Suppressor macrophage treated with lipopolysaccharide for 1 hour (primary cell): ENCODE data around the gene EARS2.
"Not testable (repeated sequence)": the region's sequence is repeated elsewhere in the genome, so short reads cannot be mapped to it uniquely, and the experiment has no call there.

Experiments
- DNase-seq, 3 donors: peaks; one replicate each; pipeline ENCODE4 v3.0.0-alpha.2; 2020 to 2022

EARS2 gene

GRCh38 chr16:23504453-23505179 lies 52.5 kb downstream of the EARS2 start:
- DNase-seq, result peak; percentile 92 to 97 (median 96)

DNA sequence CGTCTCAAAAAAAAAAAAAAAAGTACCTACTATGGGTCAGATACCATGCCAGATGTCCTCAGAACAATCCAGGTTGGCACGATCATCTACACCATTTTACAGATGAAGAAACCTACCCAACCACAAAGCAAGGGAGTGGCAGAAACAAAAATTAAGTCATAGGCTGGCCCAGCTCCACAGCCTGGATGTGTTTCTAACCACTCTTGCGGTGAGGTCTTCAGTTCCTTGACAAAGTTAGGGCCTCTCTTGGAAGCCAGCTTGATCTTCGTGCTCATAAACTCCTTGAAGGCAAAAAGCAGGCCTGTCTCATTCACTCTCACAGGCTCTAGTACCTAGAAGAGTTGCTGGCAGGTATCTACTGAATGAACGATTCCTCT lies 53.1 kb downstream of the EARS2 start:
- DNase-seq, result no peak

DNA sequence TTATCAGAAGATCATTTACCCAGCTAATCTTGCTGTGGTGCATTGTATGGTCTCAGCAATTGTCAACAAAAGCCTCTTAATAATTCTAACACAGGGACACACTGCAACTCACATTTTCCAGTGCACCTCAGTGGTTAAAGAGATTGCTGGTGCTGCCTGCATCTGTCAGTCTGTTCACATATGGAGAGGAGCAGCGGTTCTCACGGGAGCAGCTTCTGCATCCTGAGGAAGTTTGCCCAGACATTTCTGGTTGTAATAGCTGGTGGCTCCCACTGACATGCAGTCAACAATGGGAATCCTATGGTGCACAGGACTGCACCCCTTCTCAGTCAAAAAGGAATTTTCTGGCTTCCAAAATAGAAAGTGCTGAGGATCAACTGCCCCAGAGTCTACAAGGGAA lies 54.7 kb downstream of the EARS2 start:
- no peak for DNase-seq

GRCh38 chr16:23501291-23501690 lies 55.9 kb downstream of the EARS2 start:
- DNase-seq, result no peak

DNA sequence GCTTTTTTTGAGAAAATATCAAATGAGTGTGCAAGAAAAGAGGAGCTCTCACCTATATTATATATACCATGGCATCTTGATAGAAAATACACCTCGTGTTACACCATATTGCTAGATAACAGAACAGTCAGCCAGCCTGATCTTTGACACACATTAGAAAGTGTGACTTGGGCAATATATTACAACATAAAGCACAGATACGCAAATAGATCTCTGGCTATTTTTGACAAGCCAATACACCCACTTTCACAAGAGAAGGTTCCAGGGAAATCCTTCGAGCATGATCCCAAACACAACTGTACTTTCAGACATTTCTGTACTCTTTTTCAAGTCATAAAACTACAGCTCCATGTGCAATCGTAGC lies 56.3 kb downstream of the EARS2 start:
- peak; percentile 40 to 66 (median 65) for DNase-seq

GRCh38 chr16:23500212-23500861 lies 56.8 kb downstream of the EARS2 start:
- no peak for DNase-seq

DNA sequence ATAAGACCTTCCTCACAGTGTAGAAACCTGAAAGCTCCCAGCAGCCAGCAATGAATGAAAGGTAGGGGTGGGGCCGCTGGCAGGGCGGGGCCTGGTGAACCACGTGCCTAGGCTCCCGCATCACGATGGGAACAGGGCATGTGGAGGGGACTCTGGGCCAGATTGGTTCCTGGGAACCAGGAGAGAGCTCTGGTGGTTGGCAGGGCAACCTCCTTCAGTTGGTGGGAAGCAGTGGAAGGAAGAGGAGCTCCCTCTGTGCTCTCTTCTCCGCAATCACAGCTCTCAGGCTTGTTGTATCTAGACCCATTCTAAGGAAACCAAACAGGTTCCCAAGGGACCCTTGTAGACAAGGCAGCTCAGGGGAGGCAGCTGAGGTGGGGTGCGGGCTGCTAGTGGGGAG lies 57.3 kb downstream of the EARS2 start:
- DNase-seq, result no peak

DNA sequence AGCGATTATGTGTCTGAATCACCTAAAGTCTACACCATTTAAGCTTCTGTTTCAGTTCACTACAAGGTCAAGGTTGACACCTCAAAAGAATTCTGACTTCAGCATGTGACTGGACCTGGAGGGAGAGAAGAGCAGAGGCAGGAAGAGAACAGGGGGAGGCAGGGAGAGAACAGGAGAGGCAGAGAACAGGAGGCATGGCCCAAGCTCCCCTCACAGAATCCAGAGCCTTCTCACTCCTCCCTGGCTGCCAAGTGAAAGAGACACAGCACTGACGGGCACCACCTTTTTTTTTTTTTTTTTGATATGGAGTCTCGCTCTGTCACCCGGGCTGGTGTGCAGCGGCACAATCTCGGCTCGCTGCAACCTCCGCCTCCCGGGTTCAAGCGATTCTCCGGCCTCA lies 58.3 kb downstream of the EARS2 start:
- no peak for DNase-seq

DNA sequence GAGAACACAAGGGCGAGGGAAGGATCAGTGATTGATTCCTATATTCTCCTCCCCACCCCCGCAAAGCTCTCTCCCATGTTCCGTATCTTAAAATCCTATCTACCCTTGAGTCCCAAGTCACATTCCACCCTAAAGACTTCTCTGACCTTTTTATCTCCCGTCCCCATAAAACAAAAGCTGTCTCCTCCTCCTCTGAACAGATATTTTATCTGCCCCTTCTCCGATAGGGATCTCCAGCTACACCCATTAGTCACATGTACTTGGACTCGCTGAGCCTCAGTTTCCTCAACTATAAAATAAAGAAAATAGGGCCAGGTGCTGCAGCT lies 59.6 kb downstream of the EARS2 start:
- DNase-seq, result no peak

DNA sequence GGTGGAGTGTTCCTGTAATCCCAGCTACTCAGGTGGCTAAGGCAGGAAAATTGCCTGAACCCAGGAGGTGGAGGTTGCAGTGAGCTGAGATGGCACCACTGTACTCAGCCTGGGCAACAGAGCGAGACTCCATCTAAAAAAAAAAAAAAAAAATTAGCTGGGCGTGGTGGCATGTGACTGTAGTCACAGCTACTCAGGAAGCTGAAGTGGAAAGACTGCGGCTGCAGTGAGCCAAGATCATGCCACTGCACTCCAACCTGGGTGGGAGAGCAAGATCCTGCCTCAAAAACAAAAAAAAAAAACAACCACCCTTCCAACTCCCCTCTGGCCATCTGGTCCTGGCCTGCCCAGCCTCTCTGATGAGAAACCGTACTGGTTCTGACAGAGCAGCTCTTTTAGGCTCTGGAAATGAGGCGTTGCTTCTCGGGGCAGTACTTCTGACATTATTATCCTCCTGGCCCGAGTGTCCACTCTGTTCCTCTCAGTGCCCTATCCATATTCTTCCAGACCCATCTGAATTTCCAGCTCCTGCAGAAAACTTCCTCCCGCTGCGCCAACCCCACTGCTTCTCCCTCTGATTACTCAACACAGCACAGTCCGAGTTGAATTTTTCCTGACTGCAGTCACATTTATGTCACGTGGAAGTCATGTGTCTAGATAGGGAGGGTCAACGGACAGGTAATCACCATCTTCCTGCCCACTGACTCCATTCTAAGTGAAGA lies 60.2 kb downstream of the EARS2 start:
- peak; percentile 37 to 42 (median 41) for DNase-seq

DNA sequence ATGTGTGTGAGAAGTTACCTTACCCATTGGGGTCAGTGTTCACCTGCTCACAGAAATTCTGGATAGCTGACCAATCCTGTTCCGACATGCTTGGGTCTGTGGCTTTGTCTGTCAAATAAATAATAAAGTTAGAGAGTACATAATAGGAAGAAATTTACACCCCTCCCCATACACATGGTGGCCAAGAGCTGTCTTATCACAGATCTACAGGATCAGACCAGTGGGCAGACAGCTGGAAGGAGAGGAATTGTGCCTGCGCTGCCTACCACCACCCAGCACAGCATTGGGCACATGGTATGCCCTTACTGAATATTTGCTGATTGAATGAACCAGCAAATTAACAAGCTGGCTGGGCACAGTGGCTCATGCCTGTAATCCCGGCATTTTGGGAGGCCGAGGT lies 61.5 kb downstream of the EARS2 start:
- no peak for DNase-seq

DNA sequence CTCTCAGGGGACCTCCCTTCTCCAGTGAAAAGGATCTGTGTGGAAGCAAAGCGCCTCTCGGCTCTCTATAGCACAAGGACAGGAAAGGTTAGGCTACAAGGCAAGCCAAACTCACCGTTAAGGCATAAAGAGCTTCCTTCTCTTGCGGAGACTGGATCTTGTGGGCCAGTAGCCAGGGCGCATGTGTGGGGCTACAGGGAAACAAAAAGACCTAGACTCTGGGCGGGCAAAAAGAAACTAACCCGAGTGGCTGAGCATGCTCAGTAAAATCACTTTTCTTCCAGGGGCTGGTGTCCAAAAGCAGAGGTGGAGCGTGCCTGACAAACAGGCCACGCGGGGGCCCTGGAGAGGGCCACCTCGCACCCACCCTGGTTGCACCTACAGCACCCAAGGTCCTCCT lies 63.0 kb downstream of the EARS2 start:
- DNase-seq, result no peak

GRCh38 chr16:23491490-23492391 lies 65.4 kb downstream of the EARS2 start:
- no peak for DNase-seq

GRCh38 chr16:23486480-23486879 lies 70.7 kb downstream of the EARS2 start:
- no peak for DNase-seq

GRCh38 chr16:23485841-23486240 lies 71.3 kb downstream of the EARS2 start:
- no peak for DNase-seq

DNA sequence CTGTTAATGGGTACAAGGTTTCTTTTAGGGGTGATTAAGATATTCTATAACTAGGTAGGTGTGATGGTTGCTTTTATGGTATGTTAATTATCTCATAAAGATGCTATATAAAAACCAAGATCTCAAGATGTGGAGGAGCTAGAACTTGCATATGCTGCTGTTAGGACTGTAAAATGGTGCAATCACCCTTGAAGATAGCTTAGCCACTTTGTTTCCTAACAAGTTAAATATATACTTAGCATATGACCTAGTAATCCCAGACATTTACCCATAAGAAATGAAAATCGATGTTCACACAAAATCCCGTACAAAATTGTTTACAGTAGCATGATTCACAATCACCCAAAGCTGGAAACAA lies 71.9 kb downstream of the EARS2 start:
- DNase-seq, result no peak

GRCh38 chr16:23484510-23485256 lies 72.5 kb downstream of the EARS2 start:
- DNase-seq, result no peak

- DNase-seq, result not testable (repeated sequence)
Measured at GRCh38 chr16:23483492-23483891, 73.7 kb downstream of the EARS2 start.

DNA sequence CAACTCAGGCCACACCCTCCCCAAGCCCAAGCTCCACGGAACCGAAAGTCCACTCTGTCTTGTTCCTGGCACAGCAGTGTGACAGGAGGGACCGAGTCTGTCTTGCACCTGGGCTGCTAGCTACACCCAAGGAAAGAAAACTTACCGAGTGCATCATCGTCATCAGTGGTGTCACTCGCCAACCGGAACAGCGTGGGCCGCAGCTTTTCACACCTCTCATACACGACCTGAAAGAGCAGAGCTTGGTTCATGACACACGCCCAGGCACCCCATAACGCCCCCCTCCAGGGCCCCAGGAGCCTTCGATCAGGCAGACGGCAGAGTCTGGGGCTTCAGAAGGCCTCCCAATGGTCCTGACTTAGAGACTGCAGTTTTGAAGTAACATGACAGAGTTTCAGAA lies 74.4 kb downstream of the EARS2 start:
- DNase-seq, result no peak

GRCh38 chr16:23480257-23480656 lies 76.9 kb downstream of the EARS2 start:
- DNase-seq, result no peak

- DNase-seq, result no peak
Measured at GRCh38 chr16:23479138-23479537, 78.0 kb downstream of the EARS2 start.

- DNase-seq, result no peak
Measured at GRCh38 chr16:23478566-23478965, 78.6 kb downstream of the EARS2 start.

- no peak for DNase-seq
Measured at GRCh38 chr16:23476289-23476688, 80.9 kb downstream of the EARS2 start.
